Caco-2 (cell line): Measurements from ENCODE around the gene PLXNA3. TPM values are rescaled to one million over a fixed set of nuclear protein-coding genes. Genes with fewer than 3 reads are reported as not detected.

Experiments
- BruUV-seq: library from RNA; stranded (reverse); fragments of 400-500 nt; replicated peaks from 2 replicates; lab custom pipeline; 2021; lab: Mats Ljungman, UMichigan
- CTCF ChIA-PET: fragments of 300-600 bp; sonication (Branson Sonifier 250); formaldehyde crosslinking; loops from one replicate; lab custom pipeline; 2022; ENCODE audit warnings: antibody characterized with exemption; lab: Charles Lee
- POLR2A ChIA-PET: fragments of 300-600 bp; sonication (Branson Sonifier 250); formaldehyde crosslinking; loops from one replicate; lab custom pipeline; 2022; ENCODE audit warnings: antibody characterized with exemption; lab: Charles Lee
- DNase-seq, 2 experiments: peaks; one replicate each; pipeline versions ENCODE4 v3.0.0 to v3.0.0-alpha.2; 2020 to 2022
- H3K27me3 ChIP-seq: replicated peaks from 2 replicates; pipeline ENCODE4 v1.6.0; 2011; ENCODE audit warnings: low read length; ENCODE audit not compliant: control insufficient read depth, insufficient read depth
- H3K36me3 ChIP-seq: 2 replicates; pipeline ENCODE4 v1.5.1; 2011; ENCODE audit warnings: low read length; ENCODE audit not compliant: control insufficient read depth, insufficient read depth
- H3K4me1 ChIP-seq: fragments of 250-450 bp; sonication (Bioruptor Pico); 2 replicates; pipeline ENCODE4 v1.5.1; 2020; ENCODE audit warnings: mild to moderate bottlenecking
- H3K4me3 ChIP-seq: 2 replicates; pipeline ENCODE4 v1.5.1; 2011; ENCODE audit warnings: low read depth, mild to moderate bottlenecking, control low read depth, low read length
- H3K9me3 ChIP-seq: fragments of 250-450 bp; sonication (Bioruptor Pico); 2 replicates; pipeline ENCODE4 v1.5.1; 2020; ENCODE audit warnings: mild to moderate bottlenecking, moderate library complexity
- H3K27ac Mint-ChIP-seq: one replicate; pipeline ENCODE4 v1.8.0; 2022; ENCODE audit warnings: mixed read lengths; ENCODE audit not compliant: unreplicated experiment
- H3K27me3 Mint-ChIP-seq: one replicate; pipeline ENCODE4 v1.8.0; 2022; ENCODE audit warnings: mixed read lengths; ENCODE audit not compliant: insufficient read depth, unreplicated experiment
- H3K36me3 Mint-ChIP-seq: one replicate; pipeline ENCODE4 v1.8.0; 2022; ENCODE audit warnings: mild to moderate bottlenecking, mixed read lengths; ENCODE audit not compliant: insufficient read depth, unreplicated experiment
- H3K4me1 Mint-ChIP-seq: one replicate; pipeline ENCODE4 v1.8.0; 2022; ENCODE audit warnings: low read depth, mixed read lengths; ENCODE audit not compliant: unreplicated experiment
- H3K4me3 Mint-ChIP-seq: one replicate; pipeline ENCODE4 v1.8.0; 2022; ENCODE audit warnings: mild to moderate bottlenecking, moderate library complexity, mixed read lengths; ENCODE audit not compliant: unreplicated experiment
- H3K9me3 Mint-ChIP-seq: one replicate; pipeline ENCODE4 v1.8.0; 2022; ENCODE audit warnings: mixed read lengths; ENCODE audit not compliant: unreplicated experiment
- intact Hi-C: fragments of 100-400 bp; cut with micrococcal nuclease; formaldehyde crosslinking; loops from one replicate; pipeline ENCODE4 v1.10.0; 2022; ENCODE audit not compliant: unreplicated experiment
- total RNA-seq: library from RNA; stranded (reverse); gene quantifications from 2 replicates; pipeline ENCODE4 v1.2.3, GENCODE V29; 2022
- TF ChIP-seq, protein P1 (sequence below), 2 experiments: fragments of 200-600 bp in 1 of 2; IDR thresholded peaks; 1 replicate in 1 of 2; 2 replicates in 1 of 2; pipeline versions ENCODE4 v1.5.1 to v1.8.0; 2011 to 2022; ENCODE audit warnings: antibody characterized with exemption in 1 of 2, control low read depth in 1 of 2, inconsistent platforms in 1 of 2, low read depth in 1 of 2, low read length in 1 of 2, mild to moderate bottlenecking in 1 of 2, moderate library complexity in 1 of 2; ENCODE audit not compliant: insufficient read depth in 1 of 2, severe bottlenecking in 1 of 2, unreplicated experiment in 1 of 2

The PLXNA3 gene
- total RNA-seq, 1 experiment from 2014 or later = 58.4 TPM

DNA sequence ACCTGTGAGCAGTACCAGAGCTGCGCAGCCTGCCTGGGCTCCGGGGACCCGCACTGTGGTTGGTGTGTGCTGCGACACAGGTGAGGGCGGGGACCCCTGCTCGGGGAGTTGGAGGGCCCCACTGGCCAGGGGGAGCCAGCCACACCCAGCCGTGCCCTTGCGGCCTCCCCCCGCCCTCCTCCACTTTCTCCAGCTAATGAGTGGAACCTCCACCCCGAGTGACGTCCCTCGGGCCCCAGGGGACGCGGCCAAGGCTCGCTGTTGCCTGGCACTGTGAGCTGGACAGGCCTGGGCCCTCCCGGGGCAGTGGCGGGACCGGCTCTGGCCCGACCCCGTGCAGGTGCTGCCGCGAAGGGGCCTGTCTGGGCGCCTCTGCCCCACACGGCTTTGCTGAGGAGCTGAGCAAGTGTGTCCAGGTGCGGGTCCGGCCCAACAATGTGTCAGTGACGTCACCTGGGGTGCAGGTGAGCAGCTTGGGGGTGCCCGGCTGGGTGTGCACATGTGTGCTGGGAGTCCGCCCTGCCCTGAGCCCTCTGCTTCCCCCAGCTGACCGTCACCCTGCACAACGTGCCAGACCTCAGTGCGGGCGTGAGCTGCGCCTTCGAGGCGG lies 5.6 kb downstream of the PLXNA3 start:
- no peak overlapping the region for H3K27ac Mint-ChIP-seq
- H3K27me3 Mint-ChIP-seq = no peaks in the 10 kb centered on the region
- ChIA-PET CTCF (no interaction called here), POLR2A (no interaction called here)
- H3K4me1 Mint-ChIP-seq = no peaks in the 10 kb centered on the region
- no peak for DNase-seq
- TF ChIP-seq, protein P1, sequence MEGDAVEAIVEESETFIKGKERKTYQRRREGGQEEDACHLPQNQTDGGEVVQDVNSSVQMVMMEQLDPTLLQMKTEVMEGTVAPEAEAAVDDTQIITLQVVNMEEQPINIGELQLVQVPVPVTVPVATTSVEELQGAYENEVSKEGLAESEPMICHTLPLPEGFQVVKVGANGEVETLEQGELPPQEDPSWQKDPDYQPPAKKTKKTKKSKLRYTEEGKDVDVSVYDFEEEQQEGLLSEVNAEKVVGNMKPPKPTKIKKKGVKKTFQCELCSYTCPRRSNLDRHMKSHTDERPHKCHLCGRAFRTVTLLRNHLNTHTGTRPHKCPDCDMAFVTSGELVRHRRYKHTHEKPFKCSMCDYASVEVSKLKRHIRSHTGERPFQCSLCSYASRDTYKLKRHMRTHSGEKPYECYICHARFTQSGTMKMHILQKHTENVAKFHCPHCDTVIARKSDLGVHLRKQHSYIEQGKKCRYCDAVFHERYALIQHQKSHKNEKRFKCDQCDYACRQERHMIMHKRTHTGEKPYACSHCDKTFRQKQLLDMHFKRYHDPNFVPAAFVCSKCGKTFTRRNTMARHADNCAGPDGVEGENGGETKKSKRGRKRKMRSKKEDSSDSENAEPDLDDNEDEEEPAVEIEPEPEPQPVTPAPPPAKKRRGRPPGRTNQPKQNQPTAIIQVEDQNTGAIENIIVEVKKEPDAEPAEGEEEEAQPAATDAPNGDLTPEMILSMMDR (IDR thresholded peaks at IDR 0.05; ENCODE audit: insufficient read depth in 1 of 2, low read depth in 1 of 2, low read length in 1 of 2, severe bottlenecking in 1 of 2, unreplicated experiment in 1 of 2) = no peak
- Histone ChIP-seq H3K27me3 (no peaks in the 10 kb centered on the region), H3K36me3 (no peaks in the 10 kb centered on the region), H3K4me1 (no peaks in the 10 kb centered on the region), H3K9me3 (no peaks in the 10 kb centered on the region), H3K4me3 (no peak overlapping the region)
- no peaks in the 10 kb centered on the region for H3K9me3 Mint-ChIP-seq
- no TSS peak for BruUV-seq
- H3K36me3 Mint-ChIP-seq = peaks cover 16% of the 10 kb centered on the region
- intact Hi-C loops = no loop called here
- H3K4me3 Mint-ChIP-seq = no peak overlapping the region

DNA sequence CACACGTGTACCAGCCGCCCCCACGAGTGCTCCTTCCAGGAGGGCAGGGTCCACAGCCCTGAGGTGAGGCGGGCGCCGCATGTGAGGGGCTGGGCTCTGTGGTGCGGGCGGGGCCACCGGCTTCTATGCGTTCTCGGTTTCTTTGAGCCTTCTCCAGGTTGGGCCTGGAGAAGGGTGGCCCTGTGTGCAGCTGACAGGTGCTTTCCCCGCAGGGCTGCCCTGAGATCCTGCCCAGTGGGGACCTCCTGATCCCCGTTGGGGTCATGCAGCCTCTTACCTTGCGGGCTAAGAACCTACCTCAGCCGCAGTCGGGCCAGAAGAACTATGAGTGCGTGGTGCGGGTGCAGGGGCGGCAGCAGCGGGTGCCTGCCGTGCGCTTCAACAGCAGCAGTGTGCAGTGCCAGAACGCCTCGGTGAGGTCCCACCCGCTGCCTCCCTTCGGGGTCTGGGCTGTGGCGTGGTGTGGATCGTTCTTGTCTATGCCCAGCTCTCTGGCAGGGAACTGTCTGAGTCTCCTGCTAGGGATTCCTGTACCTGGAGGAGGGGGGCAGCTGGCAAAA lies 6.8 kb downstream of the PLXNA3 start:
- TF ChIP-seq, protein P1 (IDR thresholded peaks at IDR 0.05; ENCODE audit: insufficient read depth in 1 of 2, low read depth in 1 of 2, low read length in 1 of 2, severe bottlenecking in 1 of 2, unreplicated experiment in 1 of 2) = no peak
- intact Hi-C loops = no loop called here
- no peaks in the 10 kb centered on the region for H3K27me3 ChIP-seq
- H3K9me3 ChIP-seq = no peaks in the 10 kb centered on the region
- H3K9me3 Mint-ChIP-seq = no peaks in the 10 kb centered on the region
- H3K4me3 ChIP-seq = no peak overlapping the region
- POLR2A ChIA-PET = no interaction called here
- H3K27ac Mint-ChIP-seq = no peak overlapping the region
- no peaks in the 10 kb centered on the region for H3K4me1 Mint-ChIP-seq
- no peak overlapping the region for H3K4me3 Mint-ChIP-seq
- CTCF ChIA-PET = no interaction called here
- H3K36me3 Mint-ChIP-seq = peaks cover 16% of the 10 kb centered on the region
- DNase-seq = no peak
- H3K4me1 ChIP-seq = no peaks in the 10 kb centered on the region
- no TSS peak for BruUV-seq
- no peaks in the 10 kb centered on the region for H3K27me3 Mint-ChIP-seq
- no peaks in the 10 kb centered on the region for H3K36me3 ChIP-seq

DNA sequence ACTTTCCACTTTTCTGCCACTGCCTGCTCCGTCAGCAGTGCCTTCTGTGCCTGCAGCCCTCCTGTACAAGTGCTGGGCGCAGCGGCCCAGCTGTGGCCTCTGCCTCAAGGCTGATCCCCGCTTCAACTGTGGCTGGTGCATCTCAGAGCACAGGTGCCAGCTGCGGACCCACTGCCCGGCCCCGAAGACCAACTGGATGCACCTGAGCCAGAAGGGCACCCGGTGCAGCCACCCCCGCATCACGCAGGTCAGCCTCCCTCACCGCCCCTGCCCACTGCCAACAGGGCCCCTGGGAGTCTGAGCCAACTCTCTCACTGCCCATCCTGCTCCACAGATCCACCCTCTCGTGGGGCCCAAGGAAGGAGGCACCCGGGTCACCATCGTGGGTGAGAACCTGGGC lies 7.5 kb downstream of the PLXNA3 start:
- Mint-ChIP-seq H3K27me3 (no peaks in the 10 kb centered on the region), H3K36me3 (peaks cover 10% of the 10 kb centered on the region), H3K27ac (no peak overlapping the region), H3K4me1 (no peaks in the 10 kb centered on the region), H3K9me3 (no peaks in the 10 kb centered on the region), H3K4me3 (no peak overlapping the region)
- CTCF ChIA-PET = no interaction called here
- TF ChIP-seq, protein P1 (IDR thresholded peaks at IDR 0.05; ENCODE audit: insufficient read depth in 1 of 2, low read depth in 1 of 2, low read length in 1 of 2, severe bottlenecking in 1 of 2, unreplicated experiment in 1 of 2) = no peak
- Histone ChIP-seq H3K36me3 (no peaks in the 10 kb centered on the region), H3K4me1 (no peaks in the 10 kb centered on the region), H3K4me3 (no peak overlapping the region), H3K27me3 (no peaks in the 10 kb centered on the region), H3K9me3 (no peaks in the 10 kb centered on the region)
- intact Hi-C loops = no loop called here
- DNase-seq = no peak
- POLR2A ChIA-PET = no interaction called here
- no TSS peak for BruUV-seq
